Measurements from ENCODE around the gene PIK3CB.

PIK3CB gene

DNA sequence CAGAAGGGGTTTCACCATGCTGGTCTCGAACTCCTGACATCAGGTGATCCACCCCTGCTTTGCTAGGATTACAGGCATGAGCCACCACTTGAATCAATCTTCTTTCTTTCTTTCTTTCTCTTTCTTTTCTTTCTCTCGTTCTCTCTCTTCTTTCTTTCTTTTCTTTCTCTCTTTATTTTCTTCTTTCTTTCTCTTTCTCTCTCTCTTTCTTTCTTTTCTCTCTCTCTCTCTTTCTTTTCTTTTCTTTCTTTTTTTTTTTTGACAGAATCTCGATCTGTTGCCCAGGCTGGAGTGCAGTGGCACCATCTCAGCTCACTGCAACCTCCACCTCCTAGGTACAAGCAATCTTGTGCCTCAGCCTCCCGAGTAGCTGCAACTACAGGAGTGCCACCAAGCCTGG lies 37.9 kb upstream of the PIK3CB start:
- no peak overlapping the region for H3K9ac ChIP-seq
- no peaks in the 10 kb centered on the region for H3K27me3 ChIP-seq
- H3K4me3 ChIP-seq, result no peak overlapping the region
- peaks cover 0 to 8% (median 0%) of the 10 kb centered on the region in 10 experiments; a peak in 6 of 20 replicates for H3K4me1 ChIP-seq
- no peaks in the 10 kb centered on the region for H3K36me3 ChIP-seq
- H3K27ac ChIP-seq, result no peak overlapping the region
- H3K9me3 ChIP-seq (replicated peaks in 1 of 11), result peaks cover 26 to 39% (median 30%) of the 10 kb centered on the region in 11 experiments
- TF ChIP-seq Cebpa-rat (IDR thresholded peaks at IDR 0.05), result no peak
- H3K4me2 ChIP-seq, result no peak overlapping the region
- no peaks in the 10 kb centered on the region for H4K20me1 ChIP-seq

DNA sequence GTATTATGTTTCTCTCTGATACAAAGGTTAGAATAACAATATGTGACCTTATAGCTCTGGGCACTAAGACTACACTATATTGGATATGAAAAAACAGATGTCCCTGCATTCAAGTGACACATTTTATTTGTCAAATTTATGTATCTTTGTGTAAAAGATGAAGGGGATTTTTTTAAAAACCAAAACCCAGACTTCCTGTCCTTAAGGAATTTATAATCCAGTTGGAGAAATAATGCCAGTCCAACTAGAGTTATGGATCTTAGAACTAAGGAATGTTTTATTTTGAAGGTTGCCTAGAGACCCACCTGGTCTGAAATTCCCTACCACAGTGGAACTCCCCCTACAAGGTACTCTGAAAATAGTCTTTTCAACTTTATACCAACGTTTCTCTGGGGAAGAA lies 33.3 kb upstream of the PIK3CB start:
- Histone ChIP-seq H3K36me3 (no peaks in the 10 kb centered on the region), H3K27ac (no peak overlapping the region), H3K9ac (no peak overlapping the region), H3K4me3 (no peak overlapping the region), H3K4me1 (peaks cover 0 to 10% (median 2%) of the 10 kb centered on the region in 10 experiments; a peak in 10 of 20 replicates), H3K4me2 (no peak overlapping the region), H3K27me3 (no peaks in the 10 kb centered on the region), H4K20me1 (no peaks in the 10 kb centered on the region), H3K9me3 (replicated peaks in 1 of 11) (no peaks in the 10 kb centered on the region)
- TF ChIP-seq Cebpa-rat (IDR thresholded peaks at IDR 0.05), result no peak

DNA sequence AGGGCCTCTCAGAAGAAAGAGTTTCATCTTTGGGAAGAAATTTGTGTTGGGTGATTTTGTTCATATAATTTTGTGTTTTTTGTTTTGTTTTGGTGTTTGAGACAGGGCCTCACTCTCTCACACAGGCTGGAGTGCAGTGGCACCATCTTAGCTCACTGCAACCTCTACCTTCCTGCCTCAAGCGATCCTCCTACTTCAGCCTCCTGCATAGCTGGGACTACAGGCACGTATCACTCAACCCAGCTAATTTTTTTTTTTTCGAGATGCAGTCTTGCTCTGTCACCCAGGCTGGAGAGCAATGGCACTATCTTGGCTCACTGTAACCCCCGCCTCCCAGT lies 29.0 kb upstream of the PIK3CB start:
- peak overlapping the region in 4 of 11 experiments; percentile 57 to 76 (median 66); a peak in 7 of 22 replicates for H3K4me2 ChIP-seq
- H4K20me1 ChIP-seq, result no peaks in the 10 kb centered on the region
- no peak overlapping the region for H3K9ac ChIP-seq
- H3K27me3 ChIP-seq, result no peaks in the 10 kb centered on the region
- no peak overlapping the region for H3K4me3 ChIP-seq
- H3K36me3 ChIP-seq, result no peaks in the 10 kb centered on the region
- TF ChIP-seq Cebpa-rat (IDR thresholded peaks at IDR 0.05), result no peak
- H3K4me1 ChIP-seq, result peaks cover 0 to 30% (median 7%) of the 10 kb centered on the region in 10 experiments; a peak in 10 of 20 replicates
- peak overlapping the region in 2 of 11 experiments; percentile 53 to 57; a peak in 1 of 22 replicates for H3K27ac ChIP-seq
- no peaks in the 10 kb centered on the region for H3K9me3 ChIP-seq (replicated peaks in 1 of 11)

DNA sequence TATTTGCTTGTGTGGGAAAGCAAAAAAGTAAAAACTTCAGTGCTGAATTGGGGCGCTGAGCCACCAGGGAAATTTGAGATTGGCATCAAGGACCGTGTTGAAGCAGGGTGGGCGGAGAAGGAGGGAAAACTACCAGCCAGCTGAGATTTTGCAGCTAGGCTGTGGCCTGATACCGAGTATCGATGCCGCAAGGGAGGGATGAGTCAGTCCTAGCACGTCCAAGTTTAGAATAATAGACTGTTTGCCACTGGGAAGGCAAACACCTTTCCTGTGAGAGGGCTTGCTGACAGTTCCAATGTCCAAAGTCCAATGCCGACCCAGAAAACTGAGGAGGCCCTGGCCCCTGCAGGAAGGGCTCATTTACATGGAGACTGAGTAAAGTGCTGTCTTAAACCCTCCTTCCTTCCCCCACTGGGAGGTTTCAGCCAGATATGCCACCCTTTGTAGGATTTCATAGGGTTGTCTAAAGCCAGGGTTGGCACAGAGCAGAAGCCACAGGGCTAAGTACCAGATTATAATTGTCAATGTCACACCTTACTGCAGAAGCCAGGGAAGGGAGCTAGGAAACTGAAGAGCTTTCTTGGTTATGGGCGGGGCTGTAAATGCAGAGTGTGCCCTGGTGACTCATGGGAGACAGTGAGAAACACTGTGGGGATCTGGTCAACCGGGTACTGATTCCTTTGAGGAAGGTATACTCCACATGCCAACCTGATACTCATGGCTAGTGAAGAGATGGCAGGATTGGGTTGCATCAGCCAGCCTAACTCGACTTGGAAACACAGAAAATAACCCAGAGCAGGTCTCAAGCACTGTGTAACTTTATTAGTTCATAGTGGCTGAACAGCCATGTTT lies 28.4 kb upstream of the PIK3CB start:
- no peaks in the 10 kb centered on the region for H3K27me3 ChIP-seq
- no peak for TF ChIP-seq Cebpa-rat (IDR thresholded peaks at IDR 0.05)
- H3K4me1 ChIP-seq, result peaks cover 0 to 30% (median 7%) of the 10 kb centered on the region in 10 experiments; a peak in 10 of 20 replicates
- no peak overlapping the region for H3K9ac ChIP-seq
- H4K20me1 ChIP-seq, result no peaks in the 10 kb centered on the region
- peak overlapping the region in 5 of 11 experiments; percentile 50 to 76 (median 59); a peak in 10 of 22 replicates for H3K4me2 ChIP-seq
- H3K27ac ChIP-seq, result peak overlapping the region in 5 of 11 experiments; percentile 8 to 57 (median 26); a peak in 6 of 22 replicates
- H3K9me3 ChIP-seq (replicated peaks in 1 of 11), result no peaks in the 10 kb centered on the region
- no peak overlapping the region for H3K4me3 ChIP-seq
- H3K36me3 ChIP-seq, result no peaks in the 10 kb centered on the region

DNA sequence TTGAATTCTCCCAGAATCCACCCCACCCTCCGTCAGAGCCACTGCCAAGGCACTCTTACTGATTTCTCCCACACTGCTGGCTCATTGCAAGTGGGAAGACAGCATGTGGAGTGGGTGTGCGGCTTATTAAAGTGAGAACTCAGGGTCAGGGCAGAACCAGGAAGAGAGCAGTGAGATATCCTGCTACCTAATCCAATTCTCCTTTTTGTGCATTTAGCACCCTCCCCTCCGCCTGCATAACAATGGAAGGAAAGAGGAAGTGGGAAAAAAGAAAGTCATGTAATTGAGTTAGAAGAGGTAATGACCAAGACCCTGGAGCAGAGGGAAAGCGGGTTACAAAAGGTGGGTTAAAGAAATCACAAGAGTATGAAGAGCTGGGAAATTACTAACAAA lies 27.8 kb upstream of the PIK3CB start:
- no peak for TF ChIP-seq Cebpa-rat (IDR thresholded peaks at IDR 0.05)
- Histone ChIP-seq H3K4me2 (peak overlapping the region in 5 of 11 experiments; percentile 50 to 76 (median 59); a peak in 10 of 22 replicates), H4K20me1 (no peaks in the 10 kb centered on the region), H3K27me3 (no peaks in the 10 kb centered on the region), H3K9ac (no peak overlapping the region; a peak in 1 of 22 replicates), H3K4me1 (peaks cover 0 to 30% (median 7%) of the 10 kb centered on the region in 10 experiments; a peak in 10 of 20 replicates), H3K9me3 (replicated peaks in 1 of 11) (no peaks in the 10 kb centered on the region), H3K27ac (peak overlapping the region in 5 of 11 experiments; percentile 8 to 57 (median 48); a peak in 7 of 22 replicates), H3K36me3 (no peaks in the 10 kb centered on the region), H3K4me3 (no peak overlapping the region)

DNA sequence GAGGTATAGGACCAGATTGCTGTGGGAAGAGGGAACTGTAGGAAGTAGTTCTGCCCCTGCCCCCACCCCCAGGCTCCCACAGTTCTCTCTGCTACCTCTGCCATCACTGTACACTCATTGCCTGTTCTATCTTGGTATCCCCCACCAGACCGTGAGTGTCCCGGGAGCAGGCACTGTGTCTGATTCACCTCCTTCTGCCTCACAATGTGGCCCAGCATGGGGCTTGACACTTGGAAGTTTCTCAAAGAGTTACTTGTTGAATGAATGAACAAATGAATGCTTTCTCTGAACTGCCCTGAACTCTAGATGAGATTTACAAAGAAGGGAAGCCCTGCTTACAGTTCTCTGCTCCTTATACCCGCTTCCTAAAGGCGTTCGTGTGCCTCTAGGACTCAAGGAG lies 27.1 kb upstream of the PIK3CB start:
- H3K36me3 ChIP-seq, result no peaks in the 10 kb centered on the region
- no peaks in the 10 kb centered on the region for H3K27me3 ChIP-seq
- H3K4me3 ChIP-seq, result no peak overlapping the region
- no peaks in the 10 kb centered on the region for H4K20me1 ChIP-seq
- TF ChIP-seq Cebpa-rat (IDR thresholded peaks at IDR 0.05), result no peak
- no peak overlapping the region for H3K9ac ChIP-seq
- H3K4me1 ChIP-seq, result peaks cover 0 to 30% (median 7%) of the 10 kb centered on the region in 10 experiments; a peak in 10 of 20 replicates
- peak overlapping the region in 2 of 11 experiments; percentile 53 to 57; a peak in 4 of 22 replicates for H3K27ac ChIP-seq
- no peaks in the 10 kb centered on the region for H3K9me3 ChIP-seq (replicated peaks in 1 of 11)
- H3K4me2 ChIP-seq, result peak overlapping the region in 3 of 11 experiments; percentile 57 to 76 (median 73); a peak in 5 of 22 replicates

DNA sequence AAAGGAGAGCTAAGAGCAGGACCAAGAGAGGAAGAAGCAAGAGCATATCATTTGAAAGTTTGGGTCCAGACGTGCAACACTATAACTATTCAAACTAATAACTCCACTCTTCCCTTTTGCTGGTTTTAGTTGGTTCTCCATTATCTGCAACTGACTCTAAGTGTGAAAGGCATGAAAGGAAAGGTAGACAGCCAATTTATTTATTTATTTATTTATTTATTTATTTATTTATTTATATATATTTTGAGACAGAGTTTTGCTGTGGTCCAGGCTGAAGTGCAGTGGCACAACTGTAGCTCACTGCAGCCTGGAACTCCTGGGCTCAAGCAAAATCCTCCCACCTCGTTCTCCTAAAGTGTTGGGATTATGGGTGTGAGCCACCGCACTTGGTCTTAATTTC lies 22.1 kb upstream of the PIK3CB start:
- TF ChIP-seq Cebpa-rat (IDR thresholded peaks at IDR 0.05), result no peak
- peaks cover 0 to 8% (median 0%) of the 10 kb centered on the region in 10 experiments; a peak in 6 of 20 replicates for H3K4me1 ChIP-seq

DNA sequence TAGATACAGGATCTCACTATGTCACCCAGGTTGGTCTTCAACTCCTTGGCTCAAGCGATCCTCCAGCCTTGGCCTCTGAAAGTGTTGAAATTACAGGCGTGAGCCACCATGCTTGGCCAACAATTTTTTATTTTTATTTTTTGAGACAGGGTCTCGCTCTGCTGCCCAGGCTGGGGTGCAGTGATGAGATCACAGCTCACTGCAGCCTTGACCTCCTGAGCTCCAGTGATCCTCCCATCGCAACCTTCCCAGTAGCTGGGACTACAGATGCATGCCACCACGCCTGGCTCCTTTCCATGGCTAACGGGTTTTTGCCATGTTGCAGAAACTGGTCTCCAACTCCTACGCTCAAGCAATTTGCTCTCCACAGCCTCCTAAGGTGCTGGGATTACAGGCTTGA lies 20.2 kb upstream of the PIK3CB start:
- H3K27me3 ChIP-seq, result no peaks in the 10 kb centered on the region
- H3K4me3 ChIP-seq, result no peak overlapping the region
- H4K20me1 ChIP-seq, result no peaks in the 10 kb centered on the region
- TF ChIP-seq Cebpa-rat (IDR thresholded peaks at IDR 0.05), result no peak
- no peak overlapping the region for H3K4me2 ChIP-seq
- no peak overlapping the region for H3K27ac ChIP-seq
- no peaks in the 10 kb centered on the region for H3K36me3 ChIP-seq
- no peak overlapping the region for H3K9ac ChIP-seq
- no peaks in the 10 kb centered on the region for H3K4me1 ChIP-seq
- H3K9me3 ChIP-seq (replicated peaks in 1 of 11), result no peaks in the 10 kb centered on the region

More for the DNA sequence above, 22.1 kb upstream of the PIK3CB start:
- Histone ChIP-seq H3K9me3 (replicated peaks in 1 of 11) (no peaks in the 10 kb centered on the region), H3K4me3 (no peak overlapping the region), H4K20me1 (no peaks in the 10 kb centered on the region), H3K9ac (no peak overlapping the region), H3K36me3 (no peaks in the 10 kb centered on the region), H3K27me3 (no peaks in the 10 kb centered on the region), H3K27ac (no peak overlapping the region), H3K4me2 (no peak overlapping the region)

DNA sequence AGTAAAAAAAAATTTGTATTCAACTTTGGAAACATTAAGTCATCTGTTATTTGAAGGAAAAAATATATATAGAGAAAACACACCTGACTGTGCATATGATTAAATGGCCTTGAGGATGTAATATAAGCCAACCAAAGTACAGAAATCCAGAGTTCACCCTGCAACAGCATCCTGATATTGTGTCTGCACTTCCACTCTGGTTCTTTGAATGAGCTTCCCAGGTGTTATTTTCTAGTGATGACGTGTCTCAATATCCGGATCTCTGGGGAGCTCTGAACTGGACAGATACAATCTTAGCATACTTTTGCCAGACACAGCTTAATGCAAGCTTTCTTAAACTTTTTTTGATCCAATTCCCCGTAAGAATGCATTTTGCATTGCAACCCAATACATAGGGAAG lies 19.5 kb upstream of the PIK3CB start:
- Histone ChIP-seq H3K4me2 (no peak overlapping the region), H3K27me3 (no peaks in the 10 kb centered on the region), H3K36me3 (no peaks in the 10 kb centered on the region), H3K9me3 (replicated peaks in 1 of 11) (no peaks in the 10 kb centered on the region), H4K20me1 (no peaks in the 10 kb centered on the region), H3K27ac (no peak overlapping the region), H3K9ac (no peak overlapping the region), H3K4me3 (no peak overlapping the region), H3K4me1 (no peaks in the 10 kb centered on the region)
- no peak for TF ChIP-seq Cebpa-rat (IDR thresholded peaks at IDR 0.05)
